Left renal cortex interstitium (tissue), 4 donors: ENCODE results near the gene PSMD6. TPM values are rescaled to one million over a fixed set of nuclear protein-coding genes. Genes with fewer than 3 reads are reported as not detected.

Experiments used
- DNase-seq, 4 donors: peaks; one replicate each; pipeline ENCODE4 v3.0.0-alpha.2; 2013; ENCODE audit warnings: low read depth in 4 of 4, low spot score in 2 of 4, missing footprints in 1 of 4
- polyA plus RNA-seq, 4 donors: library from polyadenylated mRNA; unstranded; fragments of 120-200 nt; gene quantifications; one replicate each; pipeline ENCODE4 v1.2.1, GENCODE V29; 2013; ENCODE audit not compliant: insufficient read length in 4 of 4

PSMD6 gene
- polyA plus RNA-seq, 4 donors = 109 to 132 (median 112) TPM

GRCh38 chr3:64011685-64012084 lies 11.6 kb downstream of the PSMD6 start:
- DNase-seq = no peak

- DNase-seq = no peak
Observed at GRCh38 chr3:64010199-64010598, 13.1 kb downstream of the PSMD6 start.

GRCh38 chr3:64009528-64009927 lies 13.8 kb downstream of the PSMD6 start:
- DNase-seq = no peak

- no peak for DNase-seq
Observed at GRCh38 chr3:64008487-64009351, 14.6 kb downstream of the PSMD6 start.

- no peak for DNase-seq
Observed at GRCh38 chr3:64008017-64008416, 15.3 kb downstream of the PSMD6 start.

GRCh38 chr3:64003589-64003988 lies 19.7 kb downstream of the PSMD6 start:
- no peak for DNase-seq

- no peak for DNase-seq
Observed at GRCh38 chr3:64002233-64002632, 21.1 kb downstream of the PSMD6 start.

GRCh38 chr3:64000453-64001055 lies 22.7 kb downstream of the PSMD6 start:
- no peak for DNase-seq

GRCh38 chr3:63998852-63999754 lies 24.2 kb downstream of the PSMD6 start:
- DNase-seq = no peak

- DNase-seq = no peak
Observed at GRCh38 chr3:63995086-63995485, 28.2 kb downstream of the PSMD6 start.

GRCh38 chr3:63993653-63994079 lies 29.6 kb downstream of the PSMD6 start:
- peak in 2 of 4 donors; percentile 20 to 59 for DNase-seq

GRCh38 chr3:63992516-63993209 lies 30.6 kb downstream of the PSMD6 start:
- no peak for DNase-seq

GRCh38 chr3:63991666-63992065 lies 31.6 kb downstream of the PSMD6 start:
- no peak for DNase-seq

- DNase-seq = no peak
Observed at GRCh38 chr3:63990733-63991132, 32.6 kb downstream of the PSMD6 start.

- no peak for DNase-seq
Observed at GRCh38 chr3:63990204-63990603, 33.1 kb downstream of the PSMD6 start.

- DNase-seq = no peak
Observed at GRCh38 chr3:63988943-63989342, 34.4 kb downstream of the PSMD6 start.

GRCh38 chr3:63986831-63987230 lies 36.5 kb downstream of the PSMD6 start:
- DNase-seq = no peak

GRCh38 chr3:63986146-63986545 lies 37.1 kb downstream of the PSMD6 start:
- DNase-seq = peak in 1 of 4 donors; percentile 54

- DNase-seq = no peak
Observed at GRCh38 chr3:63984391-63984790, 38.9 kb downstream of the PSMD6 start.

- no peak for DNase-seq
Observed at GRCh38 chr3:63981980-63982379, 41.3 kb downstream of the PSMD6 start.
